Activated B cell treated with CpG ODN at 0.5 μM for 24 hours (primary cell): Measurements from ENCODE around the gene USP8. TPM values are rescaled to one million over a fixed set of nuclear protein-coding genes. Genes with fewer than 3 reads are reported as not detected.
"Not testable (repeated sequence)": the region's sequence is repeated elsewhere in the genome, so short reads cannot be mapped to it uniquely, and the experiment has no call there.

Experiments
- ATAC-seq: fragments of 200-7000 bp; cut with Tn5 transposase; one replicate; pipeline ENCODE4 v1.10.0; 2021; ENCODE audit warnings: low read depth, mild to moderate bottlenecking, moderate library complexity
- CTCF ChIA-PET: fragments of 350-600 bp; sonication (Branson Sonifier 250); formaldehyde crosslinking; loops from one replicate; lab custom pipeline; 2021; ENCODE audit warnings: antibody characterized with exemption; lab: Charles Lee
- POLR2A ChIA-PET: fragments of 350-600 bp; sonication (Branson Sonifier 250); formaldehyde crosslinking; loops from one replicate; lab custom pipeline; 2021; ENCODE audit warnings: antibody characterized with exemption; lab: Charles Lee
- DNase-seq: peaks from one replicate; pipeline ENCODE4 v3.0.0; 2022
- H3K27ac Mint-ChIP-seq: one replicate; pipeline ENCODE4 v1.8.0; 2020; ENCODE audit warnings: mixed read lengths
- H3K27me3 Mint-ChIP-seq: one replicate; pipeline ENCODE4 v1.8.0; 2021; ENCODE audit warnings: mixed read lengths
- H3K36me3 Mint-ChIP-seq: one replicate; pipeline ENCODE4 v1.8.0; 2021; ENCODE audit warnings: low read depth, mixed read lengths
- H3K4me1 Mint-ChIP-seq: one replicate; pipeline ENCODE4 v1.8.0; 2021; ENCODE audit warnings: mixed read lengths
- H3K4me3 Mint-ChIP-seq: one replicate; pipeline ENCODE4 v1.8.0; 2020; ENCODE audit warnings: mild to moderate bottlenecking, mixed read lengths
- H3K9me3 Mint-ChIP-seq: one replicate; pipeline ENCODE4 v1.8.0; 2020; ENCODE audit warnings: mixed read lengths
- CTCF ChIP-seq: fragments of 200-600 bp; IDR thresholded peaks from one replicate; pipeline ENCODE4 v1.8.0; 2022; ENCODE audit warnings: antibody characterized with exemption, mild to moderate bottlenecking
- intact Hi-C: fragments of 100-400 bp; cut with micrococcal nuclease; formaldehyde crosslinking; loops from one replicate; pipeline ENCODE4 v1.15.1; 2024
- total RNA-seq: library from RNA; stranded (reverse); gene quantifications from 2 replicates; pipeline ENCODE4 v1.2.3, GENCODE V29; 2022

USP8 gene
- total RNA-seq, 1 donor from 2014 or later: 78.3 TPM

- TF ChIP-seq CTCF: no peak
- ChIA-PET CTCF (no interaction called here), POLR2A (interaction anchor here (1.0 to 6.7 kb wide), 2 partner anchors 26 to 43 kb away, joined by 4 to 79 read pairs; partner anchors contain the start of genes GABPB1 and USP8)
- intact Hi-C loops: no loop called here
- no peak overlapping the region for H3K4me3 Mint-ChIP-seq
- no peaks in the 10 kb centered on the region for H3K9me3 Mint-ChIP-seq
- DNase-seq (no peak), ATAC-seq (no peak)
- H3K4me1 Mint-ChIP-seq: peaks cover 17% of the 10 kb centered on the region
- no peaks in the 10 kb centered on the region for H3K27me3 Mint-ChIP-seq
- no peaks in the 10 kb centered on the region for H3K36me3 Mint-ChIP-seq
- H3K27ac Mint-ChIP-seq: no peak overlapping the region
Observed at GRCh38 chr15:50381438-50381837, 42.8 kb upstream of the USP8 start.

GRCh38 chr15:50382408-50382807 lies 41.8 kb upstream of the USP8 start:
- DNase-seq, CTCF ChIA-PET, H3K27ac Mint-ChIP-seq, H3K4me3 Mint-ChIP-seq, intact Hi-C loops, H3K9me3 Mint-ChIP-seq, ATAC-seq, H3K36me3 Mint-ChIP-seq, H3K27me3 Mint-ChIP-seq: not testable (repeated sequence)
- POLR2A ChIA-PET: interaction anchor here (1.0 kb wide), 1 partner anchor 42 kb away, joined by 4 read pairs; the partner anchor contains the start of gene USP8
- peaks cover 14% of the 10 kb centered on the region for H3K4me1 Mint-ChIP-seq

GRCh38 chr15:50390554-50391264 lies 33.5 kb upstream of the USP8 start:
- Mint-ChIP-seq H3K27ac (peak overlapping the region; percentile 8), H3K27me3 (no peaks in the 10 kb centered on the region), H3K36me3 (no peaks in the 10 kb centered on the region), H3K4me3 (no peak overlapping the region), H3K4me1 (peaks cover 8% of the 10 kb centered on the region), H3K9me3 (no peaks in the 10 kb centered on the region)
- ChIA-PET CTCF (no interaction called here), POLR2A (interaction anchor here (0.6 to 2.2 kb wide), 3 partner anchors 12 to 36 kb away, joined by 3 to 11 read pairs (median 7); partner anchors contain the start of genes GABPB1 and USP8)
- intact Hi-C loops: loop anchor here (1.0 to 5.0 kb wide), 2 partner anchors 12 to 33 kb away; partner anchors contain the start of gene GABPB1
- DNase-seq: no peak
- no peak for TF ChIP-seq CTCF
- ATAC-seq: peak; percentile 65

- DNase-seq, ATAC-seq, H3K27me3 Mint-ChIP-seq, H3K4me1 Mint-ChIP-seq, CTCF ChIA-PET, H3K4me3 Mint-ChIP-seq, H3K9me3 Mint-ChIP-seq, H3K36me3 Mint-ChIP-seq, H3K27ac Mint-ChIP-seq: not testable (repeated sequence)
- intact Hi-C loops: loop anchor here (5.0 kb wide), 1 partner anchor 34 kb away; the partner anchor contains the start of gene GABPB1
- POLR2A ChIA-PET: interaction anchor here (0.7 to 2.2 kb wide), 2 partner anchors 32 to 37 kb away, joined by 5 to 11 read pairs; partner anchors contain the start of genes GABPB1 and USP8
Observed at GRCh38 chr15:50391561-50391960, 32.6 kb upstream of the USP8 start.

- DNase-seq (no peak), ATAC-seq (no peak)
- intact Hi-C loops: no loop called here
- ChIA-PET CTCF (no interaction called here), POLR2A (no interaction called here)
- no peaks in the 10 kb centered on the region for H3K4me1 Mint-ChIP-seq
- no peaks in the 10 kb centered on the region for H3K9me3 Mint-ChIP-seq
- H3K36me3 Mint-ChIP-seq: no peaks in the 10 kb centered on the region
- no peak overlapping the region for H3K27ac Mint-ChIP-seq
- H3K4me3 Mint-ChIP-seq: no peak overlapping the region
- H3K27me3 Mint-ChIP-seq: peaks cover 5% of the 10 kb centered on the region
- TF ChIP-seq CTCF: no peak
Observed at GRCh38 chr15:50411870-50412269, 12.3 kb upstream of the USP8 start.

GRCh38 chr15:50414624-50415023 lies 9.6 kb upstream of the USP8 start:
- Mint-ChIP-seq H3K9me3 (no peaks in the 10 kb centered on the region), H3K4me1 (no peaks in the 10 kb centered on the region), H3K4me3 (no peak overlapping the region), H3K27ac (no peak overlapping the region), H3K27me3 (no peaks in the 10 kb centered on the region), H3K36me3 (no peaks in the 10 kb centered on the region)
- DNase-seq: no peak
- no peak for ATAC-seq
- ChIA-PET CTCF (no interaction called here), POLR2A (no interaction called here)
- intact Hi-C loops: no loop called here
- no peak for TF ChIP-seq CTCF
